CD4-positive, alpha-beta T cell treated with Interferon gamma for 1 hour (primary cell): ENCODE measurements around the gene NKIRAS1.
A peak's percentile ranks its signal among the peaks of the same experiment; 100 is the strongest.

Experiments
- DNase-seq: peaks from one replicate; pipeline ENCODE4 v3.0.0-alpha.2; 2020

Gene NKIRAS1

DNA sequence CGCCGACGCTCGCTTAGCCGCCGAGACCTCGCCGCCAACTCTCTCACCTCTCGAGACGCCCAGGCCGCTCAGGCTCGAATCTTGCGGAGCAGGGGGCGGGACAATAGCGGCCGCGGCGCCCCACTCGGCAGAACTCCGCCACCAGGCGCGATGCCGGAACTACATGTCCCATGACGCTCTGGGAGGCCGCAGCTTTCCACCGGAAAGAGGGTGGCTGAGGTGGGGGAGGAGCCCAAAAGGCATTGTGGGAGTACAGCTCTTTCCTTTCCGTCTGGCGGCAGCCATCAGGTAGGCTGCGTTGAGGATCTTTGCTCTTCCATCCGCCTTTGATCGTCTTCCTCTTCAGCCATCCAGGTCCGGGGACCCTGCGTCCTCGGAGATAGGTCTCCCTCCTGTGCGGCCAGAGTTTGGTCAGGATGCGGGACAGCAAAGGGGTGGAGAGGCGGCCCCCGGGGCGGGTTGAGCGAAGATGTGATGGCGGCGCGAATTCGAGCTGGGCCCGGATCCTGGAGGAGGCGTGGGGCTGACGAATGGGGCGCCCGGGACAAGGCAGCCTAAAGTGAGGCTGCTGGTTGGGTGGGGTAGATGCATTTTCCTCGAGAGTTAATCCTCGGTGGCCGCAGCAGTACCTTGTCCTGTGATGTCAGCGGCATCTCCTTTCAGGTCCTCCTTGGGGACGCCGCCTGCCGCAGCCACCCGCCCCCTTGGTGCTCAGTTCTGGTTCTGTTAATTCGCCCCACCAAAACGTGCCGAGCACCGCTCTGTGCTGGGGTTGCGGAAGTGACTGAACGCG lies at the start of gene NKIRAS1, which contains the start of gene RPL15:
Gene NKIRAS1, minus strand, starts transcription at position 105 of the 793 bp plus-strand sequence. CDS start 6,086 bp downstream, outside the sequence.
Gene RPL15, plus strand, starts transcription at position 247 of the 793 bp plus-strand sequence. CDS start 728 bp downstream, outside the sequence.
- peak; percentile 97 for DNase-seq

DNA sequence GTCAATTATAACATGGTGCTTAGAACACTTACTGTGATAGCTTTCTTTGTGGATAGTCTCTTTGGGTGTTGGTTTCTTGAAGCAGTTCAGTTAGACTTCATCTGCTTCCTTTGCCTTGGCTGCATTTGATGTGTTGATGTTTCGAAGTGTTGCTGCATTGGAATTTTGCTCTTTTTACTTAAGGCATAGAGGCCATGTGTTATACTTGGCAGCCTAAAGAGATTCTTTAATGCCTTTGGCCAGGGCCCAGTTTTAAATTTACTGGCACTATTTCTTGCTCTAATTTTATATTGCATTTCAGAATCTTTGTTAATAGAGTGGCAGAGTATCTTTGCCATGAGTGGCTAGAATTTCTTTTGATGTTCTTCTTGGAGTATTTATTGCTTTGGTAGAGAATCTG lies 49.5 kb upstream of the NKIRAS1 start:
- no peak for DNase-seq

DNA sequence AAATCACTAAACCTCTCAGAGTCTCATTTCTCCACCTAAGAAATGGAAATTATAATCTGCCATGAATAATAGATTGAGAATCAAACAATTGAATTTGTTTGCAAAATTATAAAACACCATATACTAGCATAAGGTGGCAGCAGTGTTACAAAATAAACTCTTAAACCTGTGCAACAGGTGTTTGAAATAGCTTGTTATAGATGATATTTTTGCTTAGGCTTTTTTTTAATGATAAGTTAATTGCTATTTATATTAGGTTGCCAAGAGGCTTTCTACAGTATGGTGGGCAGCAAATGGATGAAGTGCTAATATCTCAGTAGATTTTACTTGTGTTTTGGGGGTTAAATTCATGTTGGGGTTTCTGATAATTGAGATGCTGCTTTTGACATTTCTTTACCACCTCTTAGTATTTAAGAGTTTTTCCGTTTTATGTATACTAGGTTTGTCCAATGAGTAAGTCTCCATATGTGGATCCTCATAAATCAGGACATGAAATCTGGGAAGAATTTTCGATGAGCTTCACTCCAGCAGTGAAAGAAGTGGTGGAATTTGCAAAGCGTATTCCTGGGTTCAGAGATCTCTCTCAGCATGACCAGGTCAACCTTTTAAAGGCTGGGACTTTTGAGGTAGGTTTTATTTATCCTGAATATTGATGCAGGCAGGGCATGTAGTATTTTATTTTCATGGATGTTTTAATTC lies 47.9 kb upstream of the NKIRAS1 start:
- no peak for DNase-seq

DNA sequence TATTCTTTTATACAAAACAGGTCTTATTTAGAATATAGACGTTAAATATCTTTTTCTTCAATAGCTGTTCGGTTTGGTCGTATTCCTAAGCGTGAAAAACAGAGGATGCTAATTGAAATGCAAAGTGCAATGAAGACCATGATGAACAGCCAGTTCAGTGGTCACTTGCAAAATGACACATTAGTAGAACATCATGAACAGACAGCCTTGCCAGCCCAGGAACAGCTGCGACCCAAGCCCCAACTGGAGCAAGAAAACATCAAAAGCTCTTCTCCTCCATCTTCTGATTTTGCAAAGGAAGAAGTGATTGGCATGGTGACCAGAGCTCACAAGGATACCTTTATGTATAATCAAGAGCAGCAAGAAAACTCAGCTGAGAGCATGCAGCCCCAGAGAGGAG lies 45.1 kb upstream of the NKIRAS1 start:
- DNase-seq = no peak

DNA sequence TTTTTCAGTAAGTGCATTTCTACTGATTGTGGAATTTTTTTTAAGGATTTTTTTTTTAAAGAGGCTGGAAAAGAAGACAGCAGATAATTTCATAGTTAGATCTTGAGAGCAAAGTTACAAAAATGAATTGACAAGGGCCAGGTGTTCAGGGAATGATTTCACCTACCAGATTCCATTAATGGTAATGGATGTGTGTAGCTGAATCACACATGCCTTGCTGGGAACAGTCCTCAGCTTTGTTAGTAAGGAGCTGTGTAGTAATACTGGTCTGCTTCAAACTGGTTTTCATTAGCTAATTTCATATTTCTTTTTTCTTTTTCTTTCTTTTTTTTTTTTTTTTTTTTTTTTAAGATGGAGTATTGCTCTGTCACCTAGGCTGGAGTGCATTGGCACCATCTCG lies 44.3 kb upstream of the NKIRAS1 start:
- no peak for DNase-seq

DNA sequence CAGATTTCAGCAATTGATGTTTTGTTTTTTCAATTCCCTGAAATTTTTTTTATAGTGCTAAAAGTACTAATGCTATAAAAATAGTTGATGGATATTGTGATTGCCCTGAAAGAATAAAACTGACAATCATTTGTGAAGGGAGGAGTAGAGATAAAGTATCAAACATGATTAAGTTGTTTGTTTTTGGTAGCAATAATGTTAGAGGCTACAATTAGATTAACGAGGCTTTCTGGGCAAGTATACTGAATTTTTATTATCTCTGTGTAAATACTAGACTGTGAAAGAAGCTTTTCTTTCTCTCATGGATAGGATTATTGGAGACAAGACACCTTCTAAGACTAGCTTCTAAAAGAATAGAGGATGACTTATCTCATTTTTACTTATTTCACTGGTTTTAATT lies 43.9 kb upstream of the NKIRAS1 start:
- DNase-seq = no peak

DNA sequence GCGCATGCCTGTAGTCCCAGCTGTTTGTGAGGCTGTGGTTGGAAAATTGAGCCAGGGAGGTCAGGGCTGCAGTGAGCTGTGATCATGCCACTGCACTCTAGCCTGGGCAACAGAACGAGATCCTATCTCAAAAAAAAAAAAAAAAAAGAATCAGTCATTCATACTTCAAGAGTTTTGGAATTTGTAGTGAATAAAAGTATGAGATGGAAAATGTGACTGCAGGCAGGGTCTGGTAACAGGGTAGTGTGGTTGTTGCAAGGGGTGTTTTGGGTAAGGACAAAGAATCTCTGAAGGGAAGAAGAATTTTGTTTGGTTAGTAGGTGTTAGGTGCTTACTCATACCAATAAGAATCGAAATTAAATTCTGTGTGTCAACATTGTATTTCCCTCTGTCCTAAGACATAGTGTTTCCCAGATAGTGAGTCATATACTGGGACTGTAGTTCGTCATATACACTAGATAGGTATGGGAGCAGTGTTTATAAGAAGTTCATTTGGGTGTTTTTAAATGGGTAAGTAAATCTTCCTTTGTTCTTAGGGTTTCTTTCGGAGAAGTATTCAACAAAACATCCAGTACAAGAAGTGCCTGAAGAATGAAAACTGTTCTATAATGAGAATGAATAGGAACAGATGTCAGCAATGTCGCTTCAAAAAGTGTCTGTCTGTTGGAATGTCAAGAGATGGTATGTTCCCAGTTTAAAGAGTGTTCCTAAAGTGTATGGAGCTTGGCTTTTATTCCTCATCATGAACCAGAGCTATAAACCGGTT lies 42.5 kb upstream of the NKIRAS1 start:
- no peak for DNase-seq

DNA sequence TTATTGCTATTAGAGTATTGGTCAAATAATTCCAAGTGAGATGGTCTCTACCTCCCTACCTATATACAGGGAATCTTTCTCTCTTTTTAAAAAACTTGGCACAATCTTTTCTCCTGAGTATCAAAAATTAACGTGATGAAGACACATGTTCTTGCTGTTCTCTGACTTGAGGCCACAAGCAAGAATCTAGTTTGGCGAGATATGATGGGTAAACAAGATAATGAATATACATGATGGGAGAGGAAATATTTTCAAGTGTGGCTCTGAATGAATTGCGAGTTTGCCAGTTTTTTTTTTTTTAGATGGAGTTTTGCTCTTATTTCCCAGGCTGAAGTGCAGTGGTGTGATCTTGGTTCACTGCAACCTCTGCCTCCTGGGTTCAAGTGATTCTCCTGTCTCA lies 39.9 kb upstream of the NKIRAS1 start:
- DNase-seq = no peak

DNA sequence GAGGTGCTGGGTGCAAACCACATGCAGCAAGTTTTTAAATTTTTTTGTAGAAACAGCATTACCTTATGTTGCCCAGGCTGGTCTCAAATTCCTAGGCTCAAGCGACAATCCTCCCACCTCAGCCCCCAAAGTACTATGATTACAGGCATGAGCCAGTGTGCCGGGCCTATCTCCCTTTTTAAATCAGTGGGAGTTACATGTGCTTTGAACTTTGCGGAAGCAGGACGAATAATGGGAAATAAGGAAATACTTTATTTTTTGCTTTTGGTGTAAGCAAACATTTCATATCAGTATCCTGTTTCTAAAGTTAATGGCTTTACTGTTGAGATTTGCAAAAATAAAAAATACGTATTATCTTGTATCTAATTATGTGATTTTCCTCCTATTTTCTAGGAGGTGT lies 37.4 kb upstream of the NKIRAS1 start:
- no peak for DNase-seq

DNA sequence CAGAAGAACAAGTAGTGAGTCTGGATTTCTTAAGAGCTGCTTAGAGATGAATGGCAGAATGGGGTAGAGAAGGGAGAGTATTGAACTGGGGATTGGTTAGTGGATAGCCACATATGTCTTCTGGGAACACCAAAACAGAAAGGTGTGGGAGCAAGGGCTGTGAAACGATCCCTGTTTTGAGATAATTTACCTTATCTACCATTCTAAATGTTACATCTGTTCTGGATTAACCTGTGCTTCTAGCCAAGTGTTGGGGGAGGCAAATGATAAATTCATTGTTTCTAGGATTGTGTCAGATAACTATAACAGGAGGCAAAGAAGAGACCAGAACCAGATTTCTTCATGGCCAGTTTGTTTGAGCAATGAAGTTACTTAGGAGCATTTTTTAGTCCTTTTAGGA lies 36.7 kb upstream of the NKIRAS1 start:
- DNase-seq = no peak

DNA sequence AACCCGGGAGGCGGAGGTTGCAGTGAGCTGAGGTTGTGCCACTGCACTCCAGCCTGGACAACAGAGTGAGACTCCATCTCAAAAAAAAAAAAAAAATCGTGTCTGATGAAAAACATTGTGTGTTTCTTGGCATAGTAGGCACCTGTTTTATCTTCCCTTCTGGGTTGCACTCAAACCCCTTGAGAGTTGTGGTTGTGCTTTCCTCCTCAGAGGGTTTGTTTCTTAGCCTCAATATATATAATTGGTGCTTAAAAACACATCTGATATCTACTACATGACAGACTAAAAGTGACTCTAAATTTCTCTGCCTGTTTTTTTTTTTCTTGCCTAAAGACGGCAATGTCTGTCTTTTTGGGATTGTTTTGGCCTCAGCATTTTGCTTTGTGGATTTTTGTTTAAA lies 35.9 kb upstream of the NKIRAS1 start:
- no peak for DNase-seq

DNA sequence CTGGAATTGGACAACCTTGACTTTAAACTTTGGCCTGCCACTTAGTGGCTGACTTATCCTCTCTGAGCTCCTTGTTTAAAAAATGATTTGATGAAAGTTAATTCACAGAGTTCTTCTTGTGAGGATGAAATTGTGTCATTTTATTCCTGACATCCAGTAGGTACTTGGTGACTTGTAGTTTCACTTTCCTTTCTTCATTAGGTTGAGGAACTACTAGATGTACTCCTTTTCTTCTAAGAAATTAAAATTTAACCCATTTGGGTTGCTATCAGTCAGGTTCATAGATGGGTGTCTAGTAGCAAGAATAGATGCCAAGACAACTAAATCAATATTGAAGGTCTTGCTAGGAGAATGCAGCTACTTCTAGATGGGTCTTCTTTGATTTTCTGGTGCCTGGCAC lies 33.5 kb upstream of the NKIRAS1 start:
- no peak for DNase-seq

DNA sequence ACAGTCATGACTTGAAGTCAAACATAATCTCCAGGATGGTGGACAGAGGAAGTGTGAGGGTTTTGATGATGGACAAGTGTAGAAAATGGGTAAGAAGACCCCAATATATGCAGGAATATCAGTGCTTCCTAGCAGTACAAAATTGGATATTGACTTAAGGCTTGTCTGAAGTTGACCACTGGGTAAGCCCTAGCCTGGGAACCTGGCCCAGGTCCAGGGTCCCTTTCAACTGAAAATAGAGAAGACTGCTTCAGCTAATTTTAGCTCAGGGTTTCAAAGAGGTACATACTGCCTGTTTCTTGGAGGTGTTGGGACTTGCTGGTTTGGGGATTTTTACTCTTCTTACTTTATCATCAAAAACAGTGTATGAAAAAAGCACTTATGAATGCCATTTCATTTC lies 33.0 kb upstream of the NKIRAS1 start:
- no peak for DNase-seq

DNA sequence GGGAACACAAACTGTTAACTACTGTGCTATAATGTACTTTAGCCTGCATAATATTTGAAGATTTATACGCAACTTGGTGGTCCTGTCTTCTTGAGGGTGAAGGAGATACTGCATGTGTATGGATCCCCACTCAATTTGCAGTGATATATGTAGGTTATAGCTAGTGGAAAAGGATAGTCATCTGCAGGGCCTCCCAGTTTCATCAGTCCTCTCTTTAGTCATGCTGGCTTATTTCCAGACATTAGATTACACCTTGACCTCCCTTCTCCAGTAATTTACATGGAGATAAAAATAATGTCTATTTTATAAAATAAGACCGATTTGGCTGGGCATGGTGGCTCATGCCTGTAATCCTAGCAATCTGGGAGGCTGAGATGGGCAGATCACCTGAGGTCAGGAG lies 32.0 kb upstream of the NKIRAS1 start:
- DNase-seq = no peak

DNA sequence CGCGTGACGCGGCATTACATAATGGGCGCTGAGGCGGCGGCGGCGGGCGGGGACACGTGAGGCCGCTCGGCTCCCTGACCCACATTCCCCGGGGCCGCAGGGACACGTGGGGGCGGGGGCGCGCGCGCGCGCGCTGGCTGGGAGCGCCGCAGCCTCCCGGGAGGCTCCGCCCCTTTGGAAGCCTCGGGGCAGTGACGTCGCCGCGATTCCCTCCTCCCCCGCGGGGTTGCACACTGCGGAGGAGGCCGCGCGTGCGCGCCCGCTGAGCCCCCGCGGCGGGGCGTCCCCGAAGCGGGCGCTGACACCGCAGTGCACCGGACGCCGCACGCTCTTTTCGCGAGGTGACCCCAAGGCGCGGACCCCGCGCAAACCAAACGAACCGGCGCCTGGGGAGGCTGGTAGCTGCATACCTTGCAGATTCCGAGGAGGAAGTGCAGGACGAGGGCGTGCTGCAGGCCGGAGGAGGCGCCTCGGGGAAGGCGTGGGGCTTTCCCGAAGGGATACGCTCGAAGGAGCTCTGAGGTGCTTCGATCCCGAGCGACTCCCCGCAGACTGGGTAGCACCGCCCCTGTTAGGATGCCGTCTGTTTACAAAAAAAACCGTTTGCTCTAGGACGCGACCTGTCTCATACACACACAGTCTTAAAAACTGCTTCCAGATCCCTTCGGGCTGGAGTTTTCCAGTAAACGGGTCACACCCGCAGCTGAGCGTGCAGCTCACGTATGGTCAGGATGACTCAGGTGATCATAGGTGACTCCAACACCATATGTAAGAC lies 29.3 kb upstream of the NKIRAS1 start:
- DNase-seq = peak; percentile 97

DNA sequence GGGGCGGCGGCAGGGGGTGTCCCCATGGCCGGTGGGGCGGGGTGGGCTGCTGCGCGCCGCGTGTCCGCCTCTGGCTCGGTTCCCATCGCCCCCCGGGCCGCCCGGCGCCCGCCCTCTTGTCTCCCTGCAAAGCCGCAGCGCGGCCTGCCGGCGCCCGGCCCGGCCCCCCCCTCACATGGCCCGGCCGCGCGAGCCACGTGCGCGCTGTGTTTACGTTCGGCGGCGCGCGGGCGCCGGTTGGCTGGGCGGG lies 28.8 kb upstream of the NKIRAS1 start:
- no peak for DNase-seq

DNA sequence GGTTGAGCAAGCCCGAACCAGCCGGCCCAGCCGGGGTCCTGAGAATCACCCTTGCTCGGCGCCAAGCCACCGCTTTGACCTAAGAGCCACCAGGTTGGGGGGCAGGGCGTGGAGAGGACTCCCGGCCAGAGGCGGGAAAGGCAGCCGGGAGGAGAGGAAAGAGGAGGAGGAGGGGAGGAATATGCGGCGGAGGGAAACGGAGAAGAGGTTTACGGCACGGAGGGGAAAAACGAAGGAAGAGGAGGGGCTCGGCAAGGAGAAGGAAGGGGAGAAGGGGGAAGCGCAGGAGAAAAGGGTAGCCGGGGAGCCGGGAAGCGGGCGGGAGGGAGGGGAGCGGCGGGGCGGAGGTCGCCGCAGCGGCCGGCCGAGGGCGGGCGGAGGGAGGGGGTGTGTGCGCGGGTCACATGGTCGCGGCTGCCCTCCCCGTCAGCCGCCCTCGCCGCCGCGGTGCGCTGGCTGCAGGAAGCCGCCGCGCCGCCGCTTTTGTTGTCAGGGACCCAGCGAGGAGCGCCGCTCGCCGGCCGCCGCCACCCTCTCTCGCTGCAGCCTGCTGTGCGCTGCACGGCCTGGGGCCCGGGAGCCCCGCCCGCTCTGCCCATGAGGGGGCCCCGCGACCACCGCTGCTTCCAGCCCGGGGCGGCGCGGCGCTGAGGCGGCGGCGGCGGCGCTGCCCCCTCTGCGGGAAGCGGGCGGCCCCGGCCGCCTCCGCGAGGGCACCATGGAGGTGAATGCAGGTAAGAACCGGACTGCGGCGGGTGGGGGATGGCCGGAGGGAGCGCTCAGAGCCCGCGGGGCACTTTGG lies 28.3 kb upstream of the NKIRAS1 start, which contains the start of gene NR1D2:
Gene NR1D2, plus strand, starts transcription at position 426 of the 802 bp plus-strand sequence. Its CDS starts 293 bp downstream, at position 719.
- peak; percentile 80 for DNase-seq

DNA sequence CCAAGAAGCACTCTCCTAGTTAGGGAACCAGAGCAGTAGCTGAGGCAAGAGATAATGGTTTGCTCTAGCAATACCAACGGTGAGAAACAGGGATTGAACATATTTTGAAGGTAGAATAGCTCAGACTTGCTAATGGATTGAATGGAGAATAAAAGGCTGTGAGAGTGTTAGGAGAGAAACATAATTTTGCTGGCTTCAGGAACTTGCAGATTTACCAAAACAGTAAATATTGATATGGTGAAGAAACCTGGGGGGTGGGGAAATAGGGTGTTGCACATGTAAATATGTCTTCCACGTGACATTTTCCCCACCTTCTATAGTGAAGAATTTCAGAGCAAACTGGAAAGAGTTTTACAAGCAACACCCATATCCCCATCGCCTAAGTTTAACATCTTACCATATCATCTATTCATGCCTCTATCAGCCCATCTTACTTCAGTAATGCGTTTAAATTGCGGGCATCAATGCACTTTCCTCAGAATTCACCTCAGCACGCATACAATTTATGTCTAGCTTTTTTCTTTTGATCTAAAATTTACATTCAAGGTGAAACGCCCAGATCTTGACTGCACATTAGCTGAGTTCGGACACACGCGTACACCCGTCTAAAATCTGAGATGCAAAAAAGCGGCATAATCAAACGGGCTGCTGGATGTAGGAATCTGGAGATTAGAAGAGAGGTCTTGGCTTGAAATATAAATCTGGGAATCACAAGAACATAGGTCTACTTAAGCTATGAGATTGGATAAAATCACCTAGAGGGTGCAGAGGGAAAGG lies 27.4 kb upstream of the NKIRAS1 start:
- no peak for DNase-seq

DNA sequence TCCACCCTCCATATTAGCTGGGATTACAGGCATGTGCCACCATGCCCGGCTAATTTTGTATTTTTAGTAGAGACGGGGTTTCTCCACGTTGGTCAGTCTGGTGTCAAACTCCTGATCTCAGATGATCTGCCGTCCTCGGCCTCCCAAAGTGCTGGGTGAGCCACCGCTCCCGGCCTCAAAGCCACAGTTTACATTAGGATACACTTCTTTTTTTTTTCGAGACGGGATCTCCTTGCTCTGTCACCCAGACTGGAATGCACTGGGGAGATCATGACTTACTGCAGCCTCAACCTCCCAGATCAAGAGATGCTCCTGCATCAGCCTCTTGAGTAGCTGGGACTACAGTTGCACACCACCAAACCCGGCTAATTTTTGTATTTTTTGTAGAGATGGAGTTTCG lies 25.8 kb upstream of the NKIRAS1 start:
- DNase-seq = no peak

DNA sequence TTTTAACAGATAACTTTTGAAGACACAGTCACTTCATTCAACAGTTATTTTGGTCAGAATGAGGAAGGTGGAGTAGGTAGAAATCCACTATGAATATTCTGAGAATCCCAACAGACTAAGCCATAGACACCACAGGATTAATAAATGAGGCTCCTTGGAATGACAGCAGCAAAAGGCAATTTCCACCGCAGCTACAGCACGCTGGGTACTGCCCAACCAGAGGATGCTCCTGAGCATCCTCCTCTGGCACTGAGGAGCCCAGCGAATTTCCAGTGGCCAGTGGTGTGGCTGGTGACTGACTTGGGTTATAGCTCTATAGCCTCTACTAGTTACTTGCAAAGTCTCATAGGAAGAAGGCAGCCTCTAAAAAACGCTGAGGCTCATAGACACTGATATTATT lies 24.6 kb upstream of the NKIRAS1 start:
- DNase-seq = no peak

DNA sequence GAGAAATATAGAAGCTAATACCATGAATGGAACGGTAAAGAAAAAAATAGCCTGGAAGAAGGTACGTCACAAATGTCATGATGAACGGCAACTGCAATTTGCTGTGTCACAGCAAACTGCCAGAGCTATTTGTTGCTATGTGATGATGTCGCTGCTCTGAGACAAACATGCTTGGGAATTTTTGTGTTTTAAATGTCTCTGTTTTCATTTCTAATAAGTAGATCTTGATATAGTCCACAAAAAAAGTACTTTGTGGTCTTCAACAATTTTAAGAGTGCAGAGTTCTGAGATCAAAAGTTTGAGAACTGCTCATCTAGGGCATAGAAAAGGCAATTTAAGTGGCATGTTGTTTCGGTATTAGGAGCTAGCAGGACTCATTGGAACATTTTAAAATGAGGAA lies 24.0 kb upstream of the NKIRAS1 start:
- no peak for DNase-seq
